Gastroesophageal sphincter (tissue), 3 donors: Measurements from ENCODE around the gene CHRNA4.

Experiments
- POLR2A ChIP-seq, 2 donors: fragments of 450-650 bp; IDR thresholded peaks; one replicate each; pipeline ENCODE4 v1.6.1; 2017; ENCODE audit warnings: antibody characterized with exemption in 2 of 2, mild to moderate bottlenecking in 2 of 2, moderate library complexity in 1 of 2
- TF ChIP-seq, protein P1 (sequence below), 4 experiments: fragments of 200-600 bp in 2 of 4; fragments of 450-650 bp in 2 of 4; sonication (generic) in 1 of 4; IDR thresholded peaks; one replicate each; pipeline ENCODE4 v1.5.1; 2017 to 2019; ENCODE audit warnings: antibody characterized with exemption in 4 of 4, mild to moderate bottlenecking in 2 of 4, moderate library complexity in 2 of 4

DNA sequence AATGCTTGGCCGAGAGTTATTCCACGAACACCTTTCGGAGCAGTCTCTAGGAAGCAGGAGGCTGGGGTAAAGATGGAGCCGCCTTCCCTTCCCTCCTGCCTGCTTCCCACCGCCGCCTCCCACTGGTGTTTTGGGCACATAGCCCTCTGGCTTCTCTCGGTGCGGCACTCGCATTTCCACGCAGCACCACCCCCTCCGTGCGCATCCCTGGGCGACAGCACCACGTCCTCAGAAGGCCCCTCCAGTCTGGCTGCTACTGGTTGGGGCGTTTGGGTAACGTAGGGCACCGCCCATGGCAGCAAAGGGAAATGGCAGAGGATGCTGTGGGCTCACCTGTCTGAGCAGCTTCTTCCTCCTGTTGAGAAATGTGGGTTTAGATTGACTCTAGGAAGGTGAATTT lies 65.7 kb downstream of the CHRNA4 start:
- TF ChIP-seq, protein P1, sequence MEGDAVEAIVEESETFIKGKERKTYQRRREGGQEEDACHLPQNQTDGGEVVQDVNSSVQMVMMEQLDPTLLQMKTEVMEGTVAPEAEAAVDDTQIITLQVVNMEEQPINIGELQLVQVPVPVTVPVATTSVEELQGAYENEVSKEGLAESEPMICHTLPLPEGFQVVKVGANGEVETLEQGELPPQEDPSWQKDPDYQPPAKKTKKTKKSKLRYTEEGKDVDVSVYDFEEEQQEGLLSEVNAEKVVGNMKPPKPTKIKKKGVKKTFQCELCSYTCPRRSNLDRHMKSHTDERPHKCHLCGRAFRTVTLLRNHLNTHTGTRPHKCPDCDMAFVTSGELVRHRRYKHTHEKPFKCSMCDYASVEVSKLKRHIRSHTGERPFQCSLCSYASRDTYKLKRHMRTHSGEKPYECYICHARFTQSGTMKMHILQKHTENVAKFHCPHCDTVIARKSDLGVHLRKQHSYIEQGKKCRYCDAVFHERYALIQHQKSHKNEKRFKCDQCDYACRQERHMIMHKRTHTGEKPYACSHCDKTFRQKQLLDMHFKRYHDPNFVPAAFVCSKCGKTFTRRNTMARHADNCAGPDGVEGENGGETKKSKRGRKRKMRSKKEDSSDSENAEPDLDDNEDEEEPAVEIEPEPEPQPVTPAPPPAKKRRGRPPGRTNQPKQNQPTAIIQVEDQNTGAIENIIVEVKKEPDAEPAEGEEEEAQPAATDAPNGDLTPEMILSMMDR (IDR thresholded peaks at IDR 0.05), result no peak
- no peak for TF ChIP-seq POLR2A (IDR thresholded peaks at IDR 0.05)
